Measurements from ENCODE around the gene CDK6.
A peak's percentile ranks its signal among the peaks of the same experiment; 100 is the strongest.
"Not testable (repeated sequence)": the region's sequence is repeated elsewhere in the genome, so short reads cannot be mapped to it uniquely, and the experiment has no call there.

The CDK6 gene

DNA sequence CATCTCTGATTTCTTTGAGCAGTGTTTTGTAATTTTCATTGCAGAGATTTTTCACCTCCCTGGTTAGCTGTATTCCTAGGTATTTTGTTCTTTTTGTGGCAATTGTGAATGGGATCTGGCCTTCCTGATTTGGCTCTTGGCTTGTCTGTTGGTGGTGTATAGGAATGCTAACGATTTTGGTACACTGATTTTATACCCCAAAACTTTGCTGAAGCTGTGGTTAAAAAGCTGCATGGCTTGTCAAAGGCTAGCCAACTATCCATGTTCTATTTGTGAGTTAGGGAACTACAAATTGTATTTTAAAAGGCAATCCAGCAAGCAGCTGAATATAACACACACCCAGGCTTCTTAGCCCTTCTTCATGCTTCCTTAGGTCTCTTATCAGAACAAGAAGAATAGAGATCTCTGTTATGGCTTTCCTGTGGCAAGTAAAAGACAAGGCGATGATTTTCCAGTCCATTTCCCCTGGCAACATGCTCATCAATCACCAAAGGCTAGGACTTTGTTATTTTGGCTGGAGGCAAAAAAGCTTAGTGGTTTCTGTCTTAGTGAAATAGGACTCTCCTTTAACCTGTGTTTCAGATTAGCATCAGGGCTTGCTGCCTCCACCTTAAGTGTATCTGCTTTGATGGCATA, 77.5 kb downstream of the CDK6 start:
- no peak for DNase-seq

DNA sequence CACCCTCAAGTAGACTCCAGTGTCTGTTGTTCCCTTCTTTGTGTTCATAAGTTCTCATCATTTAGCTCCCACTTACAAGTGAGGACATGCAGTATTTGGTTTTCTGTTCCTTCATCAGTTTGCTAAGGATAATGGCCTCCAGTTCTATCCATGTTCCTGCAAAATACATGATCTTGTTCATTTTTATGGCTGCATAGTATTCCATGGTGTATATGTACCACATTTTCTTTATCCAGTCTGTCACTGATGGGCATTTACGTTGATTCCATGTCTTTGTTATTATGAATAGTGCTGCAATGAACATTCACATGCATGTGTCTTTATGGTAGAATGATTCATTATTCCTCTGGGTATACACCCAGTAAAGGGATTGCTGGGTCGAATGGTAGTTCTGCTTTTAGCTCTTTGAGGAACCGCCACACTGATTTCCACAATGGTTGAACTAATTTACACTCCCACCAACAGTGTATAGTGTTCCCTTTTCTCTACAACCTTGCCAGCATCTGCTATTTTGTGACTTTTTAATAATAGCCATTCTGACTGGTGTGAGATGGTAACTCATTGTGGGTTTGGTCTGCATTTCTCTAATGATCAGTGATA, 79.0 kb downstream of the CDK6 start:
- DNase-seq, result peak; percentile 71 to 90 (median 76)

DNA sequence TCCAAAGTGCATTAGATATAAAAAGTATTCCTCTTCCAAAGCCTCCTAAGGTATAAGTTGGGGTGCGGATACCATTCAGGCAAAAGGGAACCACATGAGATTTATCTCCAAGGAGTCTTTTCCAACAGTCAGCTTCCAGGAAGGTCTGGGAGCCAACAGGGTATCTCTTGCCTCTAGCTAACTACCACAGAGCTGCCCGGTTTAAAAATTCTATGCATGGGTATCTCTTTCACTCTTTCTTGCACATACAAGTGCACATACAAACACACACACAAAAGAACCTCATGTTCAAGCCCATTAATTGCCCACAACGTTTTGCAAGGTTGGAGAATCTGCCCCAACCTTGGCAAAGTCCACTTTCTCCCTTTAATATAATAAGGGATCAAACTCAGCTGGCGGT, 80.7 kb downstream of the CDK6 start:
- DNase-seq, result no peak

DNA sequence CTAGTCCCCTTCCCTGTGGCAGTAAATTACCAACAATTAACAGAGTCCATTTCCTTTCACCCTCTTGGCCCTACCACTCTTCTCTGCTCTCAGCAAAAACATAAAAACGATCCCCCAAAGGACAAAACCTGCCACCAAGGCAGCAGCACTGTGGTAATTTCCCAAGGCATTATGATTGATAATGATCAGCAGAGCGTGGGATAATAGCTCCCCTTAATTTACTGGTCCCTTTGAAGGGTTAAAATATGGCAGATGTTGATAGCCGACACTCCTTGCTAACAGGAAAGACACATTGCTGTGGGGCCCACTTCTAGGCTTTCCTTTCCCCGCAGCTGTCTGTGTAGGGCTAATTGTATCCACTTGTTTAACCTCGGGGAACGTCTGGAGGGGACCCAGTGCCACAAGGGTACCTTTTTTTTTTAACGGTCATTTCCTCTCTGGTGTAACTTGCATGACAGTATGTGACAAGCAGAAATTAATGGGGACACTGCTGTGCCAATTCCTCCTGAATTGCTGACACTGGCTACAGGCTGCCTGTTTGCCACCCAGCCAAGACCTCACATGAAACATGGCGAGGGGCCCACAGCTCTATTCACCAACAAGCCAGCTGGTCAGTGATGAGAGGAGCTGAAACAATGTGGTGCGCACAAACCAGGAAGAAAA, 81.3 kb downstream of the CDK6 start:
- peak in 1 of 4 experiments; percentile 15 for DNase-seq

DNA sequence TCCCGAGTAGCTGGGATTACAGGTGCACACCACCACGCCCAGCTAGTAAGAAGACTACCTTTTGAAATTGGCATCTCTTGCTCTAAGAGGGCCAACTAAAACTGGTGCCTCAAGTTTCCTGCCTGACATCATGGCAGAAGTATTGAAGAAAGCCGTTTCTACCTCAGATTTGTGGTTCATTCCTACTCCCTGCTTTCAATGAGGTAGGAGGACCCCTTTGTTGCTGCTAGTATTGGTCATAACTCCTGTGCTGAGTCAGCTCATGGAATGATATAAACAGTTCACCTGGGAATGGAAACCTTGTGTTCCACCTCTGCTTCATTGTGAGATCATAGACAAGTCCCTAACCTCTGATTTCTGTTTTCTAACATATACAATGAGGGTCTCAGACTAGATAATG, 82.8 kb downstream of the CDK6 start:
- no peak for DNase-seq

GRCh38 chr7:92751902-92752901, 84.2 kb downstream of the CDK6 start:
- no peak for DNase-seq

- no peak for DNase-seq
Measured at GRCh38 chr7:92750946-92751345, 85.4 kb downstream of the CDK6 start.

DNA sequence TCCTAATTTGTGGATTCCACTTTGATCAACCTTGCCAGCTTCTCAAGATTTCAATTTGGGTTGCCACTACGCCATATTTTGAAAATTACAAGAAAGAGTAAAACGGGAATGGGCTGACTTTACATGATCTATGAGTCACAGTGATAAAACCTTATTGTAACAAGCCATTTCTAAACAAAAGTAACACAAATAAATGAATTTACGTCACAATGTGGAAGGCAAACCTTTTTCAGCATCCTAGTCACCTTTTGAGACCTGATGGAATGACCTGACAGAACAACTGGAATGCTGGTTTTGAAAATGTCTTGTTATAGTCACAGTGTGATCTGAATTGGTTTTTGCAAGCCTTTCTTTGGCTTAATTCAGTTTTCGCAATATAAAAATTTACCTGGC, 85.9 kb downstream of the CDK6 start:
- DNase-seq, result no peak

GRCh38 chr7:92749832-92750446, 86.4 kb downstream of the CDK6 start:
- DNase-seq, result peak in 2 of 4 experiments; percentile 20 to 26

DNA sequence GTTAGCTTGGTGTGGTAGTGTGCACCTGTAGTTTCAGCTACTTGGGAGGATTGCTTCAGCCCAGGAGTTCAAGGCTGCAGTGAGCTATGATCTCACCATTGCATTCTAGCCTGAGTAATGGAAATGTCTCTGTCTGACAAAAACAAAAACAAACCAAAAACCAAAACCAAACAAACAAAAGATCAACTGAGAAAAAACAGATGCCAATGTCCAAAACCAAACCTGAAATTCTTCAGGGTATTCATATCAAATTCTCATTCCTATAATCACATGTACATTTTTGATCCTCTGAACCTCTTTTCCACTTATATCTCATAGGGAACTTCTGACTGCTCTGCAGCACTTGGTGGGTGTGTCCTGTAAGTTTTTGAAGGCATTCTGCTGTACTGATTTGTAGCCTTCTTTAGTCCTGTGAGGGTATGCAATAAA, 87.0 kb downstream of the CDK6 start:
- DNase-seq, result no peak

DNA sequence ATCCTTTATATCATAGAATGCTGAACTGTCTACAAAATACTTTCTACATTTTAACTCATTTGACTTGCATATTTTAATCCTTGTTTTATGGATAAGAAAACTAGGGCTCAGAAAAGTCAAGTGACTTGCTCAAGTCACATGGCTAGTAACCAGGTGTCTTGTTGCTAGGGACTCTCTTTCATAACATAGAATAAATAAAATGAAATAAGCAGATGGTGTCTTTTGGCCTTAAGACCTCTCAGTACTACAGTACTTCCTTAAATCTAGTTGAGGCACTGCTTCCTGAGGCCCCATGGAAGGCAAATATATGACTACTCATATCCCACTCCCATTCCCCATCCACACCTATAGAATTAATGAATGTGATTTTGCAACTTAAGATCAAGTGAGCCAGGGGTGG, 87.9 kb downstream of the CDK6 start:
- no peak for DNase-seq

- no peak for DNase-seq
Measured at GRCh38 chr7:92747041-92747835, 89.1 kb downstream of the CDK6 start.

DNA sequence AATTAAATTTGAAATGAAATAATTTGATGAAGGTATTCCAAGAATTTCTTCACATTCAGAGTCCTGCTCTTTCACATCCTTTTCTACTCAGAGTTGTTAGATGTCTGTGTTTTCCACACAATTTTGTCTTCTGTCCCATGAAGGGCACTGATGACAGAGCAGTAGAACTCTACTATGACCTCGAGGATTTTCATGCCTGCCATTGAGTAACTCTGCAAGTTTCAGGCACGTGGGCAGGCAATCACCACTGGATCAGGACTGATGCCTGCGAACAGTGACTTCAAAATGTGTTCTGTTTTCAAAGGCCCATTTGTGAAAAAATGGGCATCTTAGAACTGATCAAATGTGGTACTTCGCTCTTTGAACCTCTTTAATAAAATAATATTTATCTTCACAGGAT, 91.1 kb downstream of the CDK6 start:
- DNase-seq, result no peak

GRCh38 chr7:92744180-92744579, 92.2 kb downstream of the CDK6 start:
- not testable (repeated sequence) for DNase-seq

DNA sequence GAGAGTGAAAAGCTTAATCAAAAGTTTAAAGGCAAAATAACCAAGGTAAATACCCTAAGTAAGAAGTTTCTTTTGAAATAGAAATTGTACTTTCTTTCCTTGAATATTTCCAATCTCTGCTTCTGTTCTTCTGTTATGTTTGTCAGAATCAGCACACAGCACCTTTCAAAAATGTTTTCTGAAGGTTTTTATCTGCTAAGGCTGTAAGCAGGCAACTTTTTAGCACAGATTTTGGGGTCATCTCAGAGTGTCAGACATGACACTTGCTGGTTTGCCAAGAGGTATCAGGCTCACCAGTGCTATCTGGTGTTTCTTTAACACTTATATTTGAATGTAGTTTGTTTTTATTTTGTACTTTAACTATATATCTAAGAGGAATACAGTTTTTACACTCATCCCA, 94.2 kb downstream of the CDK6 start:
- no peak for DNase-seq

- DNase-seq, result no peak
Measured at GRCh38 chr7:92740700-92741126, 95.7 kb downstream of the CDK6 start.

DNA sequence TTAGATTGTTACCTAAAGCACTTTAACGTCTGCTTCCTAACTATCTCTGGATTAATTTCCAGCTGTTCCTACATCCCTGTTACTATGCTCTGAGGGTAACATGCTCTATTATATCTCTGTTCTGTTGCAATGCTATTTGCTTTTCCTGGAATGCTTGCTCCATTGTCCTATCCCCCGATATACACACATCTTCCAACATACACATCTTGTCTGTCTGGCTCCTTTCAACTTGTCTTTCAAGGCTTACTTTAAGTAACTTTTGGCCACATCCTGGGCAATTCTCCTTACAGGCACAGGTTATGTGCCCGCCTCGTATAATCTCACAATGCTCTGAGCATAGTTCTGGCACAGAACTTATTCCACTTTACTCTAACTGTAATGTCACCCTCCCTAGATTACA, 96.2 kb downstream of the CDK6 start:
- DNase-seq, result no peak

GRCh38 chr7:92739091-92739490, 97.3 kb downstream of the CDK6 start:
- DNase-seq, result no peak

- no peak for DNase-seq
Measured at GRCh38 chr7:92737706-92738105, 98.7 kb downstream of the CDK6 start.

DNA sequence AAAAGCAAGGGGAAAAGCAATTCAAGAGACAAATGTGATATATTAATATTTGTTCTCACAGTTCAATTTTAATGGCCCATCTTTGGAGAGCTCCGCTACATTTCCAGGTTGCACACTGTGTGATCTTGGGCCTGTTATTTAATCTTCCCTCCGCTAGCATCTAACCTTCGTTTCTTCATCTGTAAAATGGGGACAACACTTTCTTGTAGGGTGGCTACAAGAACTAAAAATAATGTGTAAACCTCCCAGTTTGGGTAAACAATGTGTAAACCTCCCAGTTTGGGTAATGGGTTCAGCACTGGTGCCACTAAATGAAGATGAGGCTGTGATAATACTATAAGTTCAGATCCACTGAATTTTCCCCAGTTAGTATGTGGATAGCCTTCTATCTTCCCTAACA, 99.5 kb downstream of the CDK6 start:
- DNase-seq, result no peak

GRCh38 chr7:92735707-92736106, 100.7 kb downstream of the CDK6 start:
- no peak for DNase-seq

Data from suppressor macrophage (primary cell).